ENCODE measurements around the gene PAAF1.

Gene PAAF1, protein sequence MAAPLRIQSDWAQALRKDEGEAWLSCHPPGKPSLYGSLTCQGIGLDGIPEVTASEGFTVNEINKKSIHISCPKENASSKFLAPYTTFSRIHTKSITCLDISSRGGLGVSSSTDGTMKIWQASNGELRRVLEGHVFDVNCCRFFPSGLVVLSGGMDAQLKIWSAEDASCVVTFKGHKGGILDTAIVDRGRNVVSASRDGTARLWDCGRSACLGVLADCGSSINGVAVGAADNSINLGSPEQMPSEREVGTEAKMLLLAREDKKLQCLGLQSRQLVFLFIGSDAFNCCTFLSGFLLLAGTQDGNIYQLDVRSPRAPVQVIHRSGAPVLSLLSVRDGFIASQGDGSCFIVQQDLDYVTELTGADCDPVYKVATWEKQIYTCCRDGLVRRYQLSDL

DNA sequence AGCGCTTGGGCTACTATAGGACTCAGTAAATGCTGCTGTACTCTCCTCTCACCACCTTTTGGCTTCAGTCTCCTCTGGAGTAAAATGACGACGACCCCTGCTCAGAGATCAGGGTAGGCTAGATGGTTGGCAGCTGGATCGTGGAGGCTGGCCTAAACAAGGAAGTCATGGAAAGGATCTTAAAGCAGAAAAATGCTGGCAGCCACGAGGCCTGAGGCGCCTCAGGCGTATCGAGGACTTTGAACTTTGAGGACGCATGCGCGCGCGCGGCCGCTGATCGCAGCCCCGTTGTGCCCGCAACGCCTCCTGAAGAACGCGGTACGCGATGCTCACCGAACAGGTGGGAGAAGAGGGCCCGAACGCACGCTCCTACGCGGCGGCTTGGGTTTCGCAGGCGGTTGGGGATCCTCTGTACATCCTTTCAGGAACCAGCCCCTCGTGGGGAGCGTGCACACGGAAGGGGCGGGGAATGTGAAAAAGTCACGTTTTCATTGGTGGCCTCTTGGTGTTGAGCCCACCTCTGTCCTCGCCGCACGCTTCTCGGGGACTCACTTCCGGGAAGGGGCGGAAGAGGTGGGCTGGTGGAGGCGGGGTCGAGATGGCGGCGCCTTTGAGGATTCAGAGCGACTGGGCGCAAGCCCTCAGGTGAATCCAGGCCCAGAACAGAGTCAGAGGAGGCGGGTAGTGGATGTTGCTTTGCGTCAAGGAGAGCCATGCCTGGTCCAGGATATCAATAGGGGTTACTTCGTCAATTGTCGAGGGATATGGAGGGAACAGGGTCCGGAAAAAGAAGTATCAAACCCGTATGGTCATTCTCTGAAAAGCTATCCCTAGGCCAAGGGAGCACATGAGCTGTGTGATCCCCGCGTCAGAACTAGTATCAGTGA lies at the start of gene PAAF1, which contains the start of gene COA4:
Gene PAAF1 (plus strand): TSS at position 576 of the 887 bp plus-strand sequence. CDS start 23 bp downstream, at position 599.
Gene COA4 (minus strand): TSS at position 423 of the 887 bp plus-strand sequence. CDS start 3,468 bp downstream, outside the sequence.
- H3K36me3 ChIP-seq (ENCODE audit: control insufficient read depth, low read length) = peaks cover 62% of the 10 kb centered on the region
- peak within 1 kb of the TSS; percentile 86 for H3K4me2 ChIP-seq (ENCODE audit: low read length)
- H4K20me1 ChIP-seq (ENCODE audit: control insufficient read depth, insufficient read depth, low read depth, low read length) = no peaks in the 10 kb centered on the region
- H3K4me3 ChIP-seq (ENCODE audit: low read length) = peak within 1 kb of the TSS; percentile 91
- peaks cover 62% of the 10 kb centered on the region for H3K79me2 ChIP-seq (ENCODE audit: control insufficient read depth, low read length)
- TF ChIP-seq EZH2phosphoT487 (IDR thresholded peaks at IDR 0.05; ENCODE audit: borderline replicate concordance, low read length) = no peak
- TF ChIP-seq, protein P1, sequence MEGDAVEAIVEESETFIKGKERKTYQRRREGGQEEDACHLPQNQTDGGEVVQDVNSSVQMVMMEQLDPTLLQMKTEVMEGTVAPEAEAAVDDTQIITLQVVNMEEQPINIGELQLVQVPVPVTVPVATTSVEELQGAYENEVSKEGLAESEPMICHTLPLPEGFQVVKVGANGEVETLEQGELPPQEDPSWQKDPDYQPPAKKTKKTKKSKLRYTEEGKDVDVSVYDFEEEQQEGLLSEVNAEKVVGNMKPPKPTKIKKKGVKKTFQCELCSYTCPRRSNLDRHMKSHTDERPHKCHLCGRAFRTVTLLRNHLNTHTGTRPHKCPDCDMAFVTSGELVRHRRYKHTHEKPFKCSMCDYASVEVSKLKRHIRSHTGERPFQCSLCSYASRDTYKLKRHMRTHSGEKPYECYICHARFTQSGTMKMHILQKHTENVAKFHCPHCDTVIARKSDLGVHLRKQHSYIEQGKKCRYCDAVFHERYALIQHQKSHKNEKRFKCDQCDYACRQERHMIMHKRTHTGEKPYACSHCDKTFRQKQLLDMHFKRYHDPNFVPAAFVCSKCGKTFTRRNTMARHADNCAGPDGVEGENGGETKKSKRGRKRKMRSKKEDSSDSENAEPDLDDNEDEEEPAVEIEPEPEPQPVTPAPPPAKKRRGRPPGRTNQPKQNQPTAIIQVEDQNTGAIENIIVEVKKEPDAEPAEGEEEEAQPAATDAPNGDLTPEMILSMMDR (IDR thresholded peaks at IDR 0.05; ENCODE audit: low read depth, low read length, poor library complexity, severe bottlenecking) = no peak
- no peaks in the 10 kb centered on the region for H3K9me3 ChIP-seq (ENCODE audit: control insufficient read depth, insufficient read depth, low read length)
- H3F3A ChIP-seq (ENCODE audit: control insufficient read depth, insufficient read depth) = peaks cover 9% of the 10 kb centered on the region
- H3K27ac ChIP-seq (ENCODE audit: low read depth, low read length) = peak within 1 kb of the TSS; percentile 85
- no peaks in the 10 kb centered on the region for H3K27me3 ChIP-seq (ENCODE audit: control insufficient read depth, low read length)
- H3K4me1 ChIP-seq (ENCODE audit: control insufficient read depth, low read length) = peaks cover 27% of the 10 kb centered on the region
- no peaks in the 10 kb centered on the region for H3K9me2 ChIP-seq (replicated peaks; ENCODE audit: control insufficient read depth, low read length)

DNA sequence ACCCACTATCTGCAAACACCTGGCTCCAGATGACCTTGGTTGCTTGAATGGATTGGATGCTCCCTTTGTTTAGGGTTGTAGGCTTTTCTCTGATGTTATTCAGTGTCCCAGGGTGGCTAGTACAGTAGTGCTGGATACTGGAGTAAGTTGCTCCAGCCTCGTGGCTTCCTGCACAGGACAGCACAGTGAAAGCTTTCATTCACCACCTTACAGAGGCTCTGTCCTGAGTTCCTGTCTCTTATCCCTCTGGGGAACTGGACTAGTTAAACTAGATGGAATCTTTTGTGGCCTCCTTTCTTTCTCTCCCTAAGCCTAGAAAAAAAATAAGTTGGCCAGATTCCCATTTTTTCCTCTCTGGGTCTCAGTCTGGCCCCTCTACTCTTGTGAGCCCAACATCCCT lies 46.5 kb upstream of the PAAF1 start:
- Histone ChIP-seq H3K9me2 (replicated peaks; ENCODE audit: control insufficient read depth, low read length) (no peaks in the 10 kb centered on the region), H3K4me3 (ENCODE audit: low read length) (no peak overlapping the region), H3K79me2 (ENCODE audit: control insufficient read depth, low read length) (no peaks in the 10 kb centered on the region), H3K4me1 (ENCODE audit: control insufficient read depth, low read length) (no peaks in the 10 kb centered on the region), H4K20me1 (ENCODE audit: control insufficient read depth, insufficient read depth, low read depth, low read length) (no peaks in the 10 kb centered on the region), H3K27ac (ENCODE audit: low read depth, low read length) (no peak overlapping the region), H3K4me2 (ENCODE audit: low read length) (no peak overlapping the region), H3F3A (ENCODE audit: control insufficient read depth, insufficient read depth) (no peaks in the 10 kb centered on the region), H3K27me3 (ENCODE audit: control insufficient read depth, low read length) (no peaks in the 10 kb centered on the region), H3K9me3 (ENCODE audit: control insufficient read depth, insufficient read depth, low read length) (no peaks in the 10 kb centered on the region), H3K36me3 (ENCODE audit: control insufficient read depth, low read length) (peaks cover 34% of the 10 kb centered on the region)
- TF ChIP-seq EZH2phosphoT487 (IDR thresholded peaks at IDR 0.05; ENCODE audit: borderline replicate concordance, low read length) = no peak

DNA sequence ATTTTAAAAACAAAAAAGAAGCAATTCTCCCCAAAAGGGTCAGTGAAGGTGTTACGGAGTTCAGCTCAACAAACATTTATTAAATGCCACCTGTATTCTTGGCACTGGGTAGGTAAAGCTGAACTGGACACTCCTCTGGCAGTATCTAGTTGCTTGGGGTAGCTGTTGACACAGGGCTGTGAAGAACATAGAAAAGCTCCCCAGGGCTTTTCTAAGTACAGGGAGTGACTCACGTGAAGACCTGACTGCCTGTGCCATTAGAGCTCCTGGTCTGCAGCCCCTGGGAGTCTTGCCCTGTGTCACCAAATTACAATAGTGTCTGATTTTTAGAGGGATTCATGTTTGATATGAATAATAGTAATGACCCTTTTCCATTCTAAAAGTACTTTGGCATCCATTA lies 43.7 kb upstream of the PAAF1 start:
- H3K4me3 ChIP-seq (ENCODE audit: low read length) = no peak overlapping the region
- no peak overlapping the region for H3K27ac ChIP-seq (ENCODE audit: low read depth, low read length)
- no peak overlapping the region for H3K4me2 ChIP-seq (ENCODE audit: low read length)
- no peaks in the 10 kb centered on the region for H3K79me2 ChIP-seq (ENCODE audit: control insufficient read depth, low read length)
- TF ChIP-seq, protein P1 (IDR thresholded peaks at IDR 0.05; ENCODE audit: low read depth, low read length, poor library complexity, severe bottlenecking) = no peak
- TF ChIP-seq EZH2phosphoT487 (IDR thresholded peaks at IDR 0.05; ENCODE audit: borderline replicate concordance, low read length) = no peak
- H3K36me3 ChIP-seq (ENCODE audit: control insufficient read depth, low read length) = peaks cover 21% of the 10 kb centered on the region
- H4K20me1 ChIP-seq (ENCODE audit: control insufficient read depth, insufficient read depth, low read depth, low read length) = no peaks in the 10 kb centered on the region
- no peaks in the 10 kb centered on the region for H3K9me3 ChIP-seq (ENCODE audit: control insufficient read depth, insufficient read depth, low read length)
- no peaks in the 10 kb centered on the region for H3K9me2 ChIP-seq (replicated peaks; ENCODE audit: control insufficient read depth, low read length)
- no peaks in the 10 kb centered on the region for H3F3A ChIP-seq (ENCODE audit: control insufficient read depth, insufficient read depth)
- no peaks in the 10 kb centered on the region for H3K27me3 ChIP-seq (ENCODE audit: control insufficient read depth, low read length)
- H3K4me1 ChIP-seq (ENCODE audit: control insufficient read depth, low read length) = no peaks in the 10 kb centered on the region

All from DOHH2 (cell line).